Measurements from ENCODE around the gene PRR5L.

The PRR5L gene

GRCh38 chr11:36463781-36464180 is 167.7 kb downstream of the PRR5L start:
- peak in 1 of 2 donors; percentile 9 for DNase-seq (ENCODE audit: low read depth in 2 of 2)
- TF ChIP-seq, protein P1, sequence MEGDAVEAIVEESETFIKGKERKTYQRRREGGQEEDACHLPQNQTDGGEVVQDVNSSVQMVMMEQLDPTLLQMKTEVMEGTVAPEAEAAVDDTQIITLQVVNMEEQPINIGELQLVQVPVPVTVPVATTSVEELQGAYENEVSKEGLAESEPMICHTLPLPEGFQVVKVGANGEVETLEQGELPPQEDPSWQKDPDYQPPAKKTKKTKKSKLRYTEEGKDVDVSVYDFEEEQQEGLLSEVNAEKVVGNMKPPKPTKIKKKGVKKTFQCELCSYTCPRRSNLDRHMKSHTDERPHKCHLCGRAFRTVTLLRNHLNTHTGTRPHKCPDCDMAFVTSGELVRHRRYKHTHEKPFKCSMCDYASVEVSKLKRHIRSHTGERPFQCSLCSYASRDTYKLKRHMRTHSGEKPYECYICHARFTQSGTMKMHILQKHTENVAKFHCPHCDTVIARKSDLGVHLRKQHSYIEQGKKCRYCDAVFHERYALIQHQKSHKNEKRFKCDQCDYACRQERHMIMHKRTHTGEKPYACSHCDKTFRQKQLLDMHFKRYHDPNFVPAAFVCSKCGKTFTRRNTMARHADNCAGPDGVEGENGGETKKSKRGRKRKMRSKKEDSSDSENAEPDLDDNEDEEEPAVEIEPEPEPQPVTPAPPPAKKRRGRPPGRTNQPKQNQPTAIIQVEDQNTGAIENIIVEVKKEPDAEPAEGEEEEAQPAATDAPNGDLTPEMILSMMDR (IDR thresholded peaks at IDR 0.05; ENCODE audit: low read depth, low read length), result no peak
- no peak overlapping the region for H3K4me3 ChIP-seq (replicated peaks in 1 of 2; ENCODE audit: low read depth in 2 of 2, low read length in 2 of 2)

GRCh38 chr11:36464720-36465119 is 168.6 kb downstream of the PRR5L start:
- TF ChIP-seq, protein P1 (IDR thresholded peaks at IDR 0.05; ENCODE audit: low read depth, low read length), result no peak
- no peak overlapping the region for H3K4me3 ChIP-seq (replicated peaks in 1 of 2; ENCODE audit: low read depth in 2 of 2, low read length in 2 of 2)
- DNase-seq (ENCODE audit: low read depth in 2 of 2), result no peak

DNA sequence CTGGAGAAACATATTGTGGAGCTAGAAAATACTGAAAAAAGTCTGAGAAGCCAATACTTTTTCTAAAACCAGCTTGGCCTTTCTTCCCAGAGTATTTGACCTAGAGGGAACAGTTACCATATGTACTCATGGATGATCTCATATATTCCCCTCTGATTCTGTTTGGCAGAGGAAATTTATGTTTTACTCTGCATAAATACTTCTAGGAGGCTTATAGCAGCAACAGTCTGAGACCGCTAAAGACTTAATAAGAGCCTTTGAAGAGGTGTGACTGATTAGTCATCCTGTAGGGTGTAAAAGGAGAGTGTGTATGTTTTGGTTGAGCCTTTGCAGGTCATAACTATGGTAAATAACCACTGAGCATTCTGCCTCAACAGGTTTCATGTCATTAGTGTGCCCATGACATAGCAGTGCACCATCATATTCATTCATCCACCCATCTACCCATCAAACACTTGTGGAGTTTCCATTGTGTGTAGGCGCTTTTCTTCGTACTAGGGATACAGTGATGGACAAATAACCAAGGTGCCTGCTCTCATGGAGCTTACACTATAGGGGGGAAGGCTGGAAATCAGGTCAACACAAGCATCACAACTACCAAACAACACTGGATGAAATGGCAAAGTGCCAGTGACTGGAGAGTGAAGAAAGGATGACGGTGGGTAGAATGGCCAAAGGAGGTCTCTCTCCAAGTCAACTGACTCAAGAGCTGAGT is 169.5 kb downstream of the PRR5L start:
- TF ChIP-seq, protein P1 (IDR thresholded peaks at IDR 0.05; ENCODE audit: low read depth, low read length), result no peak
- no peak for DNase-seq (ENCODE audit: low read depth in 2 of 2)
- H3K4me3 ChIP-seq (replicated peaks in 1 of 2; ENCODE audit: low read depth in 2 of 2, low read length in 2 of 2), result no peak overlapping the region

DNA sequence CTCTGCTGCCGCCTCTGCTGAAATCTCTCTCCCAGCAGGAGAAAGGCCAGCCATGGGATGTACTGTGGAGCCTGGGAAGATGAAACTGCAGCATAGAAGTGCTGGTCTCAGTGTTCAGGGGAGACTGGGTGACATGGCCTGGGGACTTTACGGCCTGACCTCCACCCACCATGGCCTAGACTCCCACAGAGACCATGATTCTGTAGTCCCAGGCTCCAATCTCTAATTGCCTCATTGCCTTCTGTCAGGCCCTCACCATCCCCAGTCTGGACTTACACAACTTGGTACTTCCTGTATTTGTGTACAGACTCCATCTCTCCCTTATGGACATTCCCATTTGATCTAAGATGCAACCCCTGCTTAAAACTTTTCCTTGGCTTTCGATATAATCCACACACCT is 170.9 kb downstream of the PRR5L start:
- no peak for DNase-seq (ENCODE audit: low read depth in 2 of 2)
- no peak overlapping the region for H3K4me3 ChIP-seq (replicated peaks in 1 of 2; ENCODE audit: low read depth in 2 of 2, low read length in 2 of 2)
- TF ChIP-seq, protein P1 (IDR thresholded peaks at IDR 0.05; ENCODE audit: low read depth, low read length), result no peak

DNA sequence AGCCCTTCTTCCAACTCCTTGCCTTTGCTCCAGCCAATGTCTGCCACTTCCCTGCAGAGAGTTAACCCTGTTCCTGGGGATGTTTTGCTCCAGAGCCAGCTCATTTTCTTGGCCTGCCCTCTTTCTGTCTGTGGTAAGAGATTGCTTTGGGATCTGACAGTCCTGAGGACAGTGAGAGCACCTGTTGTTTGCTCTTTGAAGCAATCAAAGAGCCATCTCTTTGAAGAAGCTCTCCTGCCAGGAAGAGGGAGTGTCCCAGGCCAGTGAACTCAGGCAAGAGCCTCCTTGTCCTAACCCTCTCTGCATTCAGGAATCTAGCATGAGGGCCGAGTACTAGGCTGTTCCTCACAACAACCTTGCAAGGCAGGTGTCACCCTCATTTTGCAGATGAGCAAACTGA is 171.8 kb downstream of the PRR5L start:
- H3K4me3 ChIP-seq (replicated peaks in 1 of 2; ENCODE audit: low read depth in 2 of 2, low read length in 2 of 2), result no peak overlapping the region
- TF ChIP-seq, protein P1 (IDR thresholded peaks at IDR 0.05; ENCODE audit: low read depth, low read length), result no peak
- DNase-seq (ENCODE audit: low read depth in 2 of 2), result no peak

DNA sequence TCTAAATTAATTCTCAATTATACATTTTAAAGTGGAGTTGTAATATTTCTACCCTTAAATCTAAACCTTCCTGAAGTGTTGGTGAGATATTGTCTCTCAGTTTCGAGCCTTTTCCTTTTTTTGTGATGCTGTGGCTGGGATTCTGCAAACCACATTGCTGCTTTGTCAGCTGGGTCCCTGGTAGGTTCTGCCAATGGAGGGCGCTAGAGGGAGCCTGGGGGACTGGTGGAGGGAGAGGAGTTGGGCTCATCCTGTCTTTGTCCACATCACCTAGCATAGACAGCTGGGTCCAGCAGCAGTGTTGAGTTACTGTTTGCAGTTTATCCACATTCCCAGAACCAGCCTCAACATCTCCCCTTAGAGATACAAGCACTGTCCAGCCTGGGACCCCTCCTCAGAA is 173.0 kb downstream of the PRR5L start:
- DNase-seq (ENCODE audit: low read depth in 2 of 2), result peak in 1 of 2 donors; percentile 56
- TF ChIP-seq, protein P1 (IDR thresholded peaks at IDR 0.05; ENCODE audit: low read depth, low read length), result peak; percentile 68
- H3K4me3 ChIP-seq (replicated peaks in 1 of 2; ENCODE audit: low read depth in 2 of 2, low read length in 2 of 2), result no peak overlapping the region

Data from cardiac fibroblast (primary cell).